Ovary (tissue), 9 donors: ENCODE results near the gene MLPH. TPM values are rescaled to one million over a fixed set of nuclear protein-coding genes. Genes with fewer than 3 reads are reported as not detected.

Source experiments
- DNase-seq, 5 donors: peaks; one replicate each; pipeline ENCODE4 v3.0.0-alpha.2; 2019 to 2020
- H3K27ac ChIP-seq, 2 donors: fragments of 200-600 bp; one replicate each; pipeline versions ENCODE4 v1.5.1 to v1.8.0; 2019 to 2022
- H3K27me3 ChIP-seq: fragments of 200-600 bp; one replicate; pipeline ENCODE4 v1.8.0; 2022
- H3K36me3 ChIP-seq: fragments of 200-600 bp; sonication (generic); one replicate; pipeline ENCODE4 v1.5.1; 2019
- H3K4me1 ChIP-seq: one replicate; pipeline ENCODE4 v1.8.1; 2013; ENCODE audit warnings: mild to moderate bottlenecking, moderate library complexity; ENCODE audit not compliant: insufficient read depth
- H3K4me3 ChIP-seq: fragments of 200-600 bp; sonication (generic); one replicate; pipeline ENCODE4 v1.5.1; 2017
- H3K9me3 ChIP-seq, 2 donors: fragments of 200-600 bp in 1 of 2; sonication (generic) in 1 of 2; one replicate each; pipeline versions ENCODE4 v1.5.1 to v1.8.1; 2013 to 2019; ENCODE audit warnings: mild to moderate bottlenecking in 1 of 2, moderate library complexity in 1 of 2
- EP300 ChIP-seq: sonication (generic); formaldehyde crosslinking; IDR thresholded peaks from one replicate; pipeline ENCODE4 v1.6.1; 2017; ENCODE audit warnings: antibody characterized with exemption
- POLR2A ChIP-seq: fragments of 450-650 bp; IDR thresholded peaks from one replicate; pipeline ENCODE4 v1.6.1; 2017; ENCODE audit warnings: antibody characterized with exemption, mild to moderate bottlenecking, moderate library complexity
- WGBS, 3 donors: extraction: QIAGEN DNeasy Blood & Tissue Kit in 1 of 3; methylation state at CpG; one replicate each; pipeline versions ENCODE4 v1.1.5 to v1.1.7; 2013 to 2017; 5-methylcytosine and 5-hydroxymethylcytosine counted together
- intact Hi-C, 4 donors: fragments of 100-400 bp; cut with DNase I; formaldehyde crosslinking; loops; one replicate each; pipeline versions ENCODE4 v1.11.0 to v1.15.1; 2022 to 2023
- polyA plus RNA-seq, 2 donors: library from polyadenylated mRNA; stranded (reverse); fragments of 200-250 nt in 1 of 2; fragments of 350-450 nt in 1 of 2; fragmentation: Illumina TruSeq in 1 of 2; extraction: RNeasy Lipid Tissue Mini Kit (QIAGEN cat#74804) in 1 of 2; gene quantifications; one replicate each; pipeline ENCODE4 v1.2.3, GENCODE V29; 2013 to 2014
- total RNA-seq, 7 donors: library from RNA; depleted of rRNA in 2 of 7; stranded (reverse); fragments of >200 nt in 2 of 7; fragmentation: NEBNext Ultra II Directional in 3 of 7; extraction: Animal tissue kit (Norgen Biotek cat#: 25700) in 3 of 7; gene quantifications; one replicate each; pipeline versions ENCODE4 v1.1.0 to v1.2.4, GENCODE V29; 2016 to 2023
- TF ChIP-seq, protein P1 (sequence below), 3 donors: fragments of 450-650 bp in 2 of 3; fragments of 200-600 bp in 1 of 3; IDR thresholded peaks; one replicate each; pipeline versions ENCODE4 v1.5.1 to v1.8.0; 2016 to 2022; ENCODE audit warnings: antibody characterized with exemption in 3 of 3, mild to moderate bottlenecking in 1 of 3
- donor health status: DM: no; HTN: no; CAD: no; lungs with moderate emphysema.
- donor health status: DM: no; HTN: no; CAD: no.
- donor health status: Bipolar disorder and iron deficiency.
- donor health status: DM: yes; HTN: yes; CAD: no.
- donor health status: DM: no; HTN: no; CAD: no.
- donor health status: DM: yes; HTN: yes; CAD: no.

MLPH gene
- total and polyA plus RNA-seq, 9 donors = 7.8 to 67.5 (median 23.3) TPM

GRCh38 chr2:237563816-237564215, 76.8 kb downstream of the MLPH start:
- peak in 3 of 5 donors; percentile 26 to 52 (median 37) for DNase-seq
- Histone ChIP-seq H3K36me3 (no peaks in the 10 kb centered on the region), H3K9me3 (no peaks in the 10 kb centered on the region), H3K4me3 (no peak overlapping the region), H3K27ac (no peak overlapping the region), H3K27me3 (no peaks in the 10 kb centered on the region), H3K4me1 (peaks cover 7% of the 10 kb centered on the region)
- intact Hi-C loops = no loop called here
- TF ChIP-seq, protein P1, sequence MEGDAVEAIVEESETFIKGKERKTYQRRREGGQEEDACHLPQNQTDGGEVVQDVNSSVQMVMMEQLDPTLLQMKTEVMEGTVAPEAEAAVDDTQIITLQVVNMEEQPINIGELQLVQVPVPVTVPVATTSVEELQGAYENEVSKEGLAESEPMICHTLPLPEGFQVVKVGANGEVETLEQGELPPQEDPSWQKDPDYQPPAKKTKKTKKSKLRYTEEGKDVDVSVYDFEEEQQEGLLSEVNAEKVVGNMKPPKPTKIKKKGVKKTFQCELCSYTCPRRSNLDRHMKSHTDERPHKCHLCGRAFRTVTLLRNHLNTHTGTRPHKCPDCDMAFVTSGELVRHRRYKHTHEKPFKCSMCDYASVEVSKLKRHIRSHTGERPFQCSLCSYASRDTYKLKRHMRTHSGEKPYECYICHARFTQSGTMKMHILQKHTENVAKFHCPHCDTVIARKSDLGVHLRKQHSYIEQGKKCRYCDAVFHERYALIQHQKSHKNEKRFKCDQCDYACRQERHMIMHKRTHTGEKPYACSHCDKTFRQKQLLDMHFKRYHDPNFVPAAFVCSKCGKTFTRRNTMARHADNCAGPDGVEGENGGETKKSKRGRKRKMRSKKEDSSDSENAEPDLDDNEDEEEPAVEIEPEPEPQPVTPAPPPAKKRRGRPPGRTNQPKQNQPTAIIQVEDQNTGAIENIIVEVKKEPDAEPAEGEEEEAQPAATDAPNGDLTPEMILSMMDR (IDR thresholded peaks at IDR 0.05) = no peak
- no peak for TF ChIP-seq EP300
- TF ChIP-seq POLR2A = no peak
- WGBS, 3 donors = 13 to 19% (median 18%) methylated on average over 14 of the region's 14 CpGs

- WGBS, 3 donors = 74 to 87% (median 74%) methylated on average over 12 to 14 of the region's 14 CpGs
- H3K4me3 ChIP-seq = no peak overlapping the region
- H3K27ac ChIP-seq = no peak overlapping the region
- H3K4me1 ChIP-seq = no peaks in the 10 kb centered on the region
- no peaks in the 10 kb centered on the region for H3K9me3 ChIP-seq
- DNase-seq = peak in 2 of 5 donors; percentile 11 to 24
- H3K27me3 ChIP-seq = no peaks in the 10 kb centered on the region
- TF ChIP-seq, protein P1 (IDR thresholded peaks at IDR 0.05) = no peak
- TF ChIP-seq POLR2A (no peak), EP300 (no peak)
- no peaks in the 10 kb centered on the region for H3K36me3 ChIP-seq
- intact Hi-C loops = no loop called here
Observed at GRCh38 chr2:237564526-237565131, 77.6 kb downstream of the MLPH start.

DNA sequence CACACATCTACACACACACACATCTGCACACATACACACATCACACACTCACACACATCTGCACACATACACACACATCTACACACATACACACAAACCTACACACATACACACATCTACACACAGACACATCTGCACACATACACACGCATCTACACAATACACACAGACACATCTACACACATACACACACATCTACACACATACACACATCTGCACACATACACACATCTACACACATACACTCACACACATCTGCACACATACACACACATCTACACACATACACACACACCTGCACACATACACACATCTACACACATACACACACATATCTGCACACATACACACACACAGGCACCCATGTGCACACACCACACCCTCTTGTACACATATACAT, 78.9 kb downstream of the MLPH start:
- TF ChIP-seq POLR2A (no peak), EP300 (no peak)
- no peak for DNase-seq
- no peak overlapping the region for H3K4me3 ChIP-seq
- WGBS, 3 donors = 93 to 98% (median 95%) methylated on average over 1 of the region's 1 CpG
- no peaks in the 10 kb centered on the region for H3K4me1 ChIP-seq
- no peaks in the 10 kb centered on the region for H3K27me3 ChIP-seq
- no peaks in the 10 kb centered on the region for H3K36me3 ChIP-seq
- H3K27ac ChIP-seq = no peak overlapping the region
- no peaks in the 10 kb centered on the region for H3K9me3 ChIP-seq
- intact Hi-C loops = no loop called here

- Histone ChIP-seq H3K27ac (no peak within 1 kb of the TSS), H3K9me3 (no peaks in the 10 kb centered on the region), H3K36me3 (no peaks in the 10 kb centered on the region), H3K4me1 (peaks cover under 1% of the 10 kb centered on the region), H3K4me3 (no peak within 1 kb of the TSS), H3K27me3 (no peaks in the 10 kb centered on the region)
- TF ChIP-seq, protein P1 (IDR thresholded peaks at IDR 0.05) = no peak
- TF ChIP-seq POLR2A (no peak), EP300 (no peak)
- intact Hi-C loops = no loop called here
- WGBS, 3 donors = 76 to 80% (median 77%) methylated on average over 31 to 32 of the region's 32 CpGs
- peak in 3 of 5 donors; percentile 18 to 32 (median 25) for DNase-seq
Observed at GRCh38 chr2:237566401-237567235, 79.6 kb downstream of the MLPH start, which contains the start of gene PRLH. PRLH (plus strand) TSS chr2:237566574; CDS start chr2:237566574, 0 bp downstream.
